ENCODE results near the gene SDS.

GRCh38 chr12:113416091-113416754, 12.5 kb upstream of the SDS start:
- TF ChIP-seq ZNF235 (CRISPR knock-in tag; IDR thresholded peaks at IDR 0.05; ENCODE audit: borderline replicate concordance) (no peak), ATF6 (CRISPR knock-in tag; conservative IDR thresholded peaks at IDR 0.05) (no peak), SMC3 (IDR thresholded peaks at IDR 0.05; ENCODE audit: low read length) (no peak), PREB (CRISPR knock-in tag; IDR thresholded peaks at IDR 0.05) (no peak), PBX3 (CRISPR knock-in tag; IDR thresholded peaks at IDR 0.05; ENCODE audit: borderline replicate concordance) (no peak), CTCF (CRISPR knock-in tag; IDR thresholded peaks at IDR 0.05) (no peak), TCF12 (IDR thresholded peaks at IDR 0.05) (no peak), TCF12 (CRISPR knock-in tag; IDR thresholded peaks at IDR 0.05) (no peak), BHLHE40 (IDR thresholded peaks at IDR 0.05; ENCODE audit: low read length) (no peak), ATF7 (IDR thresholded peaks at IDR 0.05) (no peak), ATF7 (CRISPR knock-in tag; IDR thresholded peaks at IDR 0.05) (no peak), ZNF512B (CRISPR knock-in tag; IDR thresholded peaks at IDR 0.05; ENCODE audit: borderline replicate concordance) (no peak)
